ENCODE results near the gene TERF2IP. TPM values are rescaled to one million over a fixed set of nuclear protein-coding genes. Genes with fewer than 3 reads are reported as not detected.

Gene TERF2IP, protein sequence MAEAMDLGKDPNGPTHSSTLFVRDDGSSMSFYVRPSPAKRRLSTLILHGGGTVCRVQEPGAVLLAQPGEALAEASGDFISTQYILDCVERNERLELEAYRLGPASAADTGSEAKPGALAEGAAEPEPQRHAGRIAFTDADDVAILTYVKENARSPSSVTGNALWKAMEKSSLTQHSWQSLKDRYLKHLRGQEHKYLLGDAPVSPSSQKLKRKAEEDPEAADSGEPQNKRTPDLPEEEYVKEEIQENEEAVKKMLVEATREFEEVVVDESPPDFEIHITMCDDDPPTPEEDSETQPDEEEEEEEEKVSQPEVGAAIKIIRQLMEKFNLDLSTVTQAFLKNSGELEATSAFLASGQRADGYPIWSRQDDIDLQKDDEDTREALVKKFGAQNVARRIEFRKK
- 10 to 100 TPM; 24.3 to 59.3 (median 52.6) TPM for polyA plus RNA-seq

DNA sequence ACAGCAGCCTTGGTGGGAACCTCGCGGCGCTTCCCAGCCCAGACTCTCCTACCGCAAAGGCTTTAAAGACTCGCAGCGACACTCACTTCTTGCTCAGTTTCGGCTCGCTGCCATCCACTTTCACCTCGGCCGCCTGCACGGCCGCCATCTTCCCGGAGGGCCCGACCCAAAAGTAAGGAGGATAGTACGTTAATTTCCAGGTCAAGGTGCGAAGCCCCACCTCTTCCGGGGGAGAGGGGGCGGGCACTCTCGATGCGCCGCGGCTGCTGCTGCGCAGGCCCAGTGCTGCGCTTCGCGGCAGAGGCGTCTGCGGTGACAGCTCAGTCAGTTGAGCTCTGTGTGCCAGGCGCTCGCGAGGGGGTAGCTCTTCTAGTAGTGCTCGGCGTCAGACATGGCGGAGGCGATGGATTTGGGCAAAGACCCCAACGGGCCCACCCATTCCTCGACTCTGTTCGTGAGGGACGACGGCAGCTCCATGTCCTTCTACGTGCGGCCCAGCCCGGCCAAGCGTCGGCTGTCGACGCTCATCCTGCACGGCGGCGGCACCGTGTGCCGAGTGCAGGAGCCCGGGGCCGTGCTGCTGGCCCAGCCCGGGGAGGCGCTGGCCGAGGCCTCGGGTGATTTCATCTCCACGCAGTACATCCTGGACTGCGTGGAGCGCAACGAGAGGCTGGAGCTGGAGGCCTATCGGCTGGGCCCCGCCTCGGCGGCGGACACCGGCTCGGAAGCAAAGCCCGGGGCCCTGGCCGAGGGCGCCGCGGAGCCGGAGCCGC lies at the start of gene TERF2IP, which contains the start of gene KARS1:
TSS of gene TERF2IP (plus strand) at position 282 of the 773 bp plus-strand sequence. CDS start at position 392, 110 bp downstream.
TSS of gene KARS1 (minus strand) at position 174 of the 773 bp plus-strand sequence. CDS start at position 148, 26 bp downstream.
- WGBS, 3 donors = 0% methylated on average over 76 of the region's 76 CpGs

DNA sequence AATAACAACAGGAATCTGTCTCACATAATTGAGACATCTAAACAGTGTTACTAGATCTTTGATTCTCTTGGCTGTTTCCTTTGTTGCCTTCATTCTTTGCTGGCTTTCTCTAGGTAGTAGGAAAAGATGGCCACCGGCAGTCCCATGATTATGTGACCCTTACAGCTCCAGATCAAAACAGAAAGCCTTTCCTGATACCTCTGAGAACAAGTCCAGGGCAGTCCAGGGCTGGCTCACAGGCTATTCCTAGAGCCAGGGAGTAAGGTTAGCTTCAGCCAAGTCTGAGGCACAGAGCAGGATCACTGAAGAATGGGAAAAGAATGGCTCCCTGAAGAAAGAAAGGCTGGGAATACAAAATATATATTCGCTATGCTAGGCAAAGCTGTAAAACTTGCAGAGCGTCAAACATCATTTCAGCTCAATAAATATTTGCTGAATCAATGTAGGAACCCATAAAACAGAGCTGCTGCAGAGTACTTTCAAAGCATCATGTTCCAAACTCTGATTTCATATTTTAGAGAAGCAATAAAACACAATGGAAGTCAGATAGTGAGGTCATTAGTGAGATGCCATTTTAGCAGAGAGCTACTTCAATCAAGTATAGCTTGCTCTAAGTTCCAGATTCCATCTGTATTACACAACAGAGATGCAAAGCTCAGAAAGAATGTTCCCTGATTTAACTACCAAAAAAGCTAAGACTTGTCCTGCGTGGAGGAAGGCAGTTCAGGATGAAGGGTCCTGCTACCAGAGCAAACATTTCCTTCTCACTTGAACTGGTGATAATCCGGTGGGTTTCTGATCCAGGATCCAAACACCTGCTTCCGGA lies 47.9 kb upstream of the TERF2IP start:
- no peak overlapping the region for H3K27ac ChIP-seq (ENCODE audit: low read depth, low read length)
- WGBS, 3 donors = 88 to 92% (median 90%) methylated on average over 6 of the region's 6 CpGs

More for the DNA sequence above, at the start of gene TERF2IP, which contains the start of gene KARS1:
- H3K27ac ChIP-seq (ENCODE audit: low read depth, low read length) = peak within 1 kb of the TSS; percentile 96

DNA sequence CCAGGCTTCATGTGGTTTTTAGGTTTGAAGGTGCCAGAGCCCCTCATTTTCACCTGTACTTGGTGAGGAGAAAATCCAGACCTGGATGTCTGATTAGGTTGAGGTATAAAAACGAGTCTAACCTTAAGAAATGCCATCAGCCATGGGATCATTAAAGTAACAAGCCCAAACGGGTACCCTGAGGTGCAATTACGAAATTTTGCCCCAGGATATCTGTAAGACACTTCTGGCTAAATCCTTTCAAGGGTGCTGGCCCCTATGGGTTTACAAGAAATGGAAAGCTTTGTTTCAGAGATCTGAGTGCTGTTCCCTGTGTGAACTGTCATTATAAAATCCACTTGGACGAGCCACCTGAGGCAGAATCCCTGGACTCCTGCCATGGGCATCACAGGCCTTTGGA lies 44.3 kb upstream of the TERF2IP start:
- no peak overlapping the region for H3K27ac ChIP-seq (ENCODE audit: low read depth, low read length)
- WGBS, 3 donors = 87 to 94% (median 94%) methylated on average over 4 of the region's 4 CpGs

DNA sequence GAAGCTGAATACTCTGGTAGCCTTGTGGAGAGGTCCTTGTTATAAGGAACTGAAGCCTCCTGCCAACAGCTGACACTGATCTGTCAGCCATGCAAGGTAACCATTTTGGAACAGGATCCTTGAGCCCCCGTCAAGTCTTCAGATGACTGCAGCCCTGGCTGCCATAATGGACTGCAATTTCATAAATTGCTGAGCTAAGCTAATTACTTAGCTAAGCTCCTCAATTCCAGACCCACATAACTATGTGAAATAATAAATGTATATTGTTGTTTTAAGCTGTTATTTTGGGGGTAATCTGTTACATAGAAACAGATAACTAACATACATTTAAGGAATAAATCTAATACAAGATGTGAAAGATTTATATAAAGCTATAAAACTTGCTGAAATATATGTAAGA lies 41.1 kb upstream of the TERF2IP start:
- 95 to 100% (median 98%) methylated on average over 1 of the region's 1 CpG for WGBS, 3 donors
- no peak overlapping the region for H3K27ac ChIP-seq (ENCODE audit: low read depth, low read length)

DNA sequence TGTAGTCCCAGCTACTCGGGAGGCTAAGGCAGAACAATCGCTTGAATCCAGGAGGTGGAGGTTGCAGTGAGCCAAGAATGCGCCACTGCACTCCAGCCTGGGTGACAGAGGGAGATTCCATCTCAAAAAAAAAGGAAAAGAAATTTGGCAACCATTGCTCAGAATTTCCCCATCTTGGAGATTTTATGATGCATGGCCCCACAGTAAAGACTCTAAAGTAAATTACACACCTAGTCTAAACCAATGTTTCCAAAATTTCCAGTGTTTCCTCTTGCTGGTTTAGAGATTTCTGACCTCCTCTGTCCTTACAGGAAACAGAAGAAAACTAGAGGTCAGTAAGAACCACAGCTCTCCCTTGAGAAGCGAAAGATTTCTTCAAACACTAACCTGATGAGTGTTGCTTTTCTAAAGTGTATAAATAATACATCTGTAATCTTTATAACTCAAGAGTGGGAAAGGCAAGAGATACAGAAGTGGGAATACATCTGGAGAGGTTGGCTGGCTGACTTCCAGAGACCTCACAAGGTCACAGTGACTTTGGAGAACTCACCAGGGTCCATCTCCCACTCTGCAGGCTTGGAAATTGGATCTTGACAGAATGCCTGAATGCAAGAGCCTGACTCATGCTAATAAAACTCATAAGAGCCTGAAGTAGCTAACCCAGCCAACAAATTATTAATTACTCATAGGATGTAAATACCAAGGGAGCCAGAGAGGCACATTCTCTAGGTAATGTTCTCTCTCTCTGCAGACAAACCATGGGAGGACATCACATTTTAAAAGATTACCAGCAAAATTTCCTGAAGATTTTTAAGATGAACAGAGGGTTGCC lies 33.3 kb upstream of the TERF2IP start:
- H3K27ac ChIP-seq (ENCODE audit: low read depth, low read length) = no peak overlapping the region
- WGBS, 3 donors = 90 to 95% (median 94%) methylated on average over 4 of the region's 4 CpGs

DNA sequence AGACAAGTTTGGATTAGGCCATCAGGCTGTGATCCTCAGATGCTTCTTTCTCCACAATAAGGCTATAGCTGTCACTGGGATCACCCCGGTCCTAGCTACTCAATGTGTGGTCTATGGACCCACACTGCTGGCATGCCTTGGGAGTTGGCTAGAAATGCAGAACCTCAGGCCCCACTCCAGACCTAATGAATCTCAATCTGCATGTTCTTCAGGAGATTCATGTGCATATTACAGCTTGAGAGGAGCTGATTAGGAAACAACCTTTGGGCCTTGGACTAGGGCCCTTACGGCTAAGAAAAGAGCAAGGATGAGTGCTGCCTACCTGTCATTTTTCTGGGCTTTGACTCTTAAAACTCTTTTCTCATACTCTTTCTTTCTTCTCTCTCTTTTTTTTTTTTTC lies 32.0 kb upstream of the TERF2IP start:
- H3K27ac ChIP-seq (ENCODE audit: low read depth, low read length) = no peak overlapping the region
- 92 to 98% (median 96%) methylated on average over 2 of the region's 2 CpGs for WGBS, 3 donors

DNA sequence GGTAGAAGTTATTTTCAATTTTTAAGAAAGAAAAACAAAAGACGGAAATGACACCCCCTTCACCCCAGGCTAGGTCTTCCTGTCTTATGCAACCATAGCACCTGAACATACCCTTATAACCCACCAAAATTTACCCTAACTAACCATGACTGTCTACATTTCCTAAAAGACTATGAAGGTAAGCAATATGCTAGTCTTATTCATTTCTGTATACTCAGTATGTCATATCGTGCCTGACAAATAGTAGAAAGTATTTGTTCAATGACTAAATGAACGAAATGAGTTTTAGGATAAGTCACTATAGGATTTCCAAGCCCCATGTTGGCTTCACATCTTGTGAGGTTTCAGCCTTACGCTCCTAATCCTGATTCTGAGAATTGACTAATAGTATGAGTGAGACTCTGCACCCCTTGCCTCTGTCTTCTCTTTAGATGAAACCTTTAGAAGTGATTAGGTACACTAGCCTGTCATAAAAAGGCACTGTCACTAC lies 31.0 kb upstream of the TERF2IP start:
- no peak overlapping the region for H3K27ac ChIP-seq (ENCODE audit: low read depth, low read length)
- 89 to 96% (median 89%) methylated on average over 4 of the region's 4 CpGs for WGBS, 3 donors

DNA sequence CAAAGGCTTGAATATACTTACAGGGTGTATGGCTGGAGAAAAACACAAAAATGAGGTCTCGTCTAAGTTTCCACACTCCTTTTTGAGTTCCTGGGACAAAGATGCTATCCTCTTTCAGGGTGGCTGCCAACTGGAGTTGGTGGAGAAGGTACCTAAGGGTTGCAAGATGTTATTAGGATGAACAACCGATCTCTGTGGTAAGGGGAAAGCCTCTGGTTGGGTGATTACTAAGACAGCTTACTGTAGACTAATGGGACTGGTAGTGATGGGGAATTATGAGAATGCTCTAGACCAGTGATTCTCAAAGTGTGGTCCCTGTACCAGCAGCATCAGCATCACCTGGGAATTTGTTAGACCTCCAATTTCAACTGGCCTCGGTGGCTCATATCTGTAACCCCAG lies 30.5 kb upstream of the TERF2IP start:
- 85 to 95% (median 87%) methylated on average over 3 of the region's 3 CpGs for WGBS, 3 donors
- H3K27ac ChIP-seq (ENCODE audit: low read depth, low read length) = no peak overlapping the region

DNA sequence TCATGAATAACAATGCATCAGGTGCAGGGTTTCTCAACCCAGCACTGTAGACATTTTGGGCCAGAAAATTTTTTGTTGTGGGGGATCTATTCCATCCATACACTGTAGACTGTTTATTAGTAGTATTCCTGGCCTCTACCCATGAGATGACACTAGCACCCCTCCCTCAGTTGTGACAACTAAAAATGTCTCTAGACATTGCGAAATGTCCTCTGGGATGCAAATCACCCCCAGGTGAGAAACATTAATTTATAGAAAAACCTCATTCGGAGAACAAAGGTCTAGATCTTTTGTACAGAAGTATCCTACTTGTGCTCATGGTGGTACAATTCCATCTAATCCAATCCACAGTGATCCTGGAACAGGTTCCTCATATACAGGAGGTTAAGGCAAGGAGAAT lies 28.8 kb upstream of the TERF2IP start:
- H3K27ac ChIP-seq (ENCODE audit: low read depth, low read length) = no peak overlapping the region
- 92 to 96% (median 93%) methylated on average over 2 of the region's 2 CpGs for WGBS, 3 donors

DNA sequence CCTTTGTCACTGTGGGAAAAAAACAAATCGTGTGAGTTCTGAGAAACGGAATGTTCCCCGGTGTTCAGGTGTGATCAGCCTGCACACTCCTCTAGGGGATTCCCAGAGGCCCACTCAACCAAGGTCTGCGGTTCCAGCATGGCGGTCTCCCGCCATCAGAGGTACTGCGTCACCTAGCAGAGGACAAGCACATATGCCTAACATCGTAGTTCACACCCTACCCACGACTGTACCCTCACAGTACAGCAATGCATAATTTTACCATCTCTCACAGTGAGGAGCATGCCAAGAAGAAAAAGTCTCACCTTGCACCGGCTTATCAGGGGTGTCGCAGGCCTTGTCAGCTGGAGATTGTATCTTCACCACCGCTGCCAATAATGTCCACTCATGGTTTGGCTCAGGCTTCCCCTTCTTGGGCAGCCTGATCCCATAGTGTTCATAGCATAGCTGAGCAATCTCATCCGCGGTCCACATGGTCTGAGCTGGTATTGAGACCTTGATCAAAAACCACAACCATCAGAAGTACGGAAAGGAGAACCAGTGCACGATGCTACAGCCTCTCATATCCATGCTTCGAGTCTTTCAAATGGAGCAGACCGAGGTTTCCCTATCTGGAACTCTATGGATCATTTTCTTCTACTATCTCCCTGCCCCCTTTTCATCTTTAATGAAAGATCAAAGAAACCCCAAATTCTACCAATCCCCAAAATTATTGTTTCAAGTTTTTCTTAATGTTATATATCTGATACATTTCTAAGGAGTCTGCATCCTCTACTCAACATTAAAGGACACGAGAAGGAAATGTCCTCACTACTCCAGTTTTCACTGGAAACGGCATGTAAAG lies 27.0 kb upstream of the TERF2IP start:
- WGBS, 3 donors = 75 to 88% (median 81%) methylated on average over 20 of the region's 20 CpGs
- no peak overlapping the region for H3K27ac ChIP-seq (ENCODE audit: low read depth, low read length)

DNA sequence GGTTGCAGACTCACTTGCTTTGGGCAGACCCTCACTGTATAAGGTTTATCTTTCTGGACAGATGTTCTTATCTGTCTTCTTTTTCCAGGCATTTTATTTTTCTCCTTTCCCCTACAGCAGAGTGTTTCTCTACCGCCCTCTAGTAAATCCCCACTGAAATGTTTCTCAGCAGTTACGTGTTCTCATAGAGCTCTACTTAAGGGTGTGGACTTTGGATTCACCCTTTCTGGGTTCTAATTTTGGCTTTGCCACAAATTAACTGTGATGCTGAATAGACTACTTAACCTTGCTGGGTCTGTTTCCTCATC lies 26.4 kb upstream of the TERF2IP start:
- WGBS, 3 donors = 12 to 15% (median 13%) methylated on average over 2 of the region's 2 CpGs
- no peak overlapping the region for H3K27ac ChIP-seq (ENCODE audit: low read depth, low read length)

DNA sequence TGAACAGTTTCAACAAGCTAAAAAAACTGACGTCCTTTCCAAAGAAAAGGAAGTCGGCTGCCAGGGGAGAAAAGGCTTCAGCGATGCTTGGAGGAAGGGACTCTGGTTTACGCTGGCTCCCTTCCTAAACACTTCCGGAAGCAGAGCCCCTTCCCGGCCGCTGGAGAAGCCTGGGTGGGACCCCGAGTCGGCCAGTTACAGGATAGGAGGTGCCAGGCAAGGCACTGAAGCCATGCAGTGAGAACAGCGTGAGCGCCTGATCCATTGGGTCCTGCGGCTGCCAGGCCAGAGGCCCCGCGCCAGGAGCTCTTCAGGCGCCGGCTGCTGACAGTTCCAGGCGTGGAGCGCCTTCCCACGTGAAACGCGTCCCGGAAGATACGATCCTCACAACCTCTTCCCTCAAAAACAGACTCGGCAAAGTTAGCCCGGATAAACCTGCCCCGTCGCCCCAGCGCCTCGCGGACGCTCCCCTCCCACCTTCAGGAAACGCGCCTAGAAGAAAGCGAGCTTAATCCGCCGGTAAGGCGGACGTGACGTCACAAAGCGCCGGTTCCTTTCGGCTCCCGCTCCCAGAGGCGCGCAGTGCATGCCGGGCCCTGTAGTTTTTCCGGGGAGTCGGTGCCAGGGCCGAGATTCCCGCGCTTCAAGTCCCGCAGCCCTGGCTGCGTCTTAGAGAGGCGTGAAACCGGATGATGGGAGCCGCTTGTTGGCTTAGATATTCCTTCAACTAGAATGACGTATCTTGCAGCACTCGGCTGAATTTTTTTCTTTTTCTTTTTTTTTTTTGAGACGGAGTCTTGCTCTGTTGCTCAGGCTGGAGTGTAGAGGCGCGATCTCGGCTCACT lies 24.6 kb upstream of the TERF2IP start, which contains the start of gene ADAT1:
TSS of gene ADAT1 (minus strand) at position 521 of the 845 bp plus-strand sequence. CDS start 2,482 bp downstream, outside the sequence.
- 0 to 1% (median 1%) methylated on average over 61 to 62 of the region's 62 CpGs for WGBS, 3 donors
- H3K27ac ChIP-seq (ENCODE audit: low read depth, low read length) = peak within 1 kb of the TSS; percentile 77

DNA sequence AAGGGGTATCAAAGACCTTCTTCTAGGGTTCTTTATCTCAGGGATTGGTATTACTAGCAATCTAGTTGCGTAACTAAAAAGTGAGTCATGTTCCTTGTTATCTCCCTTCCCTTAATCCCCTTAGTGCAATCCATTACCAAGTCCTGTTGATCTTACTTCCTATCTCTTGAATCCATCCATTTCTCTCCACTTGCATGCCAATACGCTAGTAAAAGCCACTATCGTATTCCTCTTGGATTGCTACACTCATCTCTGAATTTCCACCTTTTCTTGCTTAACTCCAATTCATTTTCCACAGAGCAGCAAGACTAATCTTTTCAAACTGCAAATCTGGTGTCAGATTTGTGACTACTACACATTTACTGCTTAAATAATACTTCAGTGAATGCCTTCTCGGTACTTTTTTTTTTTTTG lies 22.6 kb upstream of the TERF2IP start:
- 58 to 68% (median 59%) methylated on average over 4 of the region's 4 CpGs for WGBS, 3 donors
- H3K27ac ChIP-seq (ENCODE audit: low read depth, low read length) = no peak overlapping the region

DNA sequence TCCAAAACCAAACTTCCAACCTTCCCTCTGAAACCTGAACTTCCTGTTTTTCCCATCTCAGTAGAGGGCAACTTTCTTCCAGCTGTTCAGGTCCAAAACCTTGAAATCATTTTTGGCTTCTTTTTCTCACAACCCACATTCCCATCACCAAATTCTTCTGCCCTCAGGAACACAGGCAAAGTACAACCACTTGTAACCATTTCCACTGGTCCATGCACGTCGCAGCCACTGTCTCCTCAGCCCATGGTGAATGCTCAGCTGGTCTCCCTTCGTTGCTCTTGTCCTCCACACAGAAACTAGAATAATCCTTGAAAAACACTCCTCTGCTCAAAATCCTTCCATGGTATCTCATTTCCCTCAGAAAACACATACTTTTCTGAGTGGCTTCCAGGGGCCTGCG lies 20.8 kb upstream of the TERF2IP start:
- no peak overlapping the region for H3K27ac ChIP-seq (ENCODE audit: low read depth, low read length)

DNA sequence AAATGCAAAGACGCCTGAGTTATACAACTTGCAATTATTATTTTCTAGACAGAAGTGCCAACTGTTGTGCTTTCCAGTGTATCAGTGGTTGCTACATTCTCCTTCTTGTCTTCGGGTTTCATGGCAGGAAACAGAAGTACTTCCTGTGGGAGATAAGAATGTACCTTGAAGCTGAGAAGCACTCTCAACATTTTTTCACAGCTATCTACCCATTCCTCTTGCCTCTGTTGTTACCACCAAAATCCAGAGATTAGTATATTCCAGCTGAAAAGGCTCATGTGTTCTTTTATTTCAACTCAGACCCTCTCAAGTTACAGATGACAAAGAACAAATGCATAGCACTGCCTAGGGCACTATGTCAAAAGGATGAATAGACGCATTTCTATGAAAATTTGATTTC lies 19.7 kb upstream of the TERF2IP start:
- H3K27ac ChIP-seq (ENCODE audit: low read depth, low read length) = no peak overlapping the region
- WGBS, 3 donors = 32 to 65% (median 35%) methylated on average over 3 of the region's 3 CpGs

More for the DNA sequence above, 20.8 kb upstream of the TERF2IP start:
- 91 to 95% (median 95%) methylated on average over 4 of the region's 4 CpGs for whole genome bisulfite sequencing, 3 donors

DNA sequence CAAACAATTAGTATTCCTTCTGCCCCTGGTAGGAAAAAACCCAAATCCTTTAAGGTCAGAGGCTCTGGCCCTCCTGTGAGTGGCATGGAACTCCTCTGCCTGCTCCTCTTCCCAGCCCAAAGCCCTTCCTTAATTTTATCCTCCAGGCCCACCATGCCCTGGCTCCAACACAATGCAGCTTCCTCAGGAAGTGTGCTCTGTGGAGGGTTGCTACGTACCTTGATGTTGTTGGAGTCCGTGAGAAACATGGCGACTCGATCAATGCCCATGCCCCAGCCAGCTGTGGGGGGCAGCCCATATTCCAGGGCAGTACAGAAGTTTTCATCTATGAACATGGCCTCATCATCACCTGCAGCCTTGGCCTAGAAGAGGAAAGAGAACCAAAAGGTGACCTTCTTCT lies 19.2 kb upstream of the TERF2IP start:
- WGBS, 3 donors = 57 to 84% (median 64%) methylated on average over 4 of the region's 4 CpGs
- no peak overlapping the region for H3K27ac ChIP-seq (ENCODE audit: low read depth, low read length)

All from adipose tissue (tissue), 3 donors.